ENCODE data around the gene SPRED1. TPM values are rescaled to one million over a fixed set of nuclear protein-coding genes. Genes with fewer than 3 reads are reported as not detected.

SPRED1 gene
- total and polyA plus RNA-seq, 2 of the 4 experiments (the other 2 are of a cell fraction) = 6.6 to 17.9 TPM

DNA sequence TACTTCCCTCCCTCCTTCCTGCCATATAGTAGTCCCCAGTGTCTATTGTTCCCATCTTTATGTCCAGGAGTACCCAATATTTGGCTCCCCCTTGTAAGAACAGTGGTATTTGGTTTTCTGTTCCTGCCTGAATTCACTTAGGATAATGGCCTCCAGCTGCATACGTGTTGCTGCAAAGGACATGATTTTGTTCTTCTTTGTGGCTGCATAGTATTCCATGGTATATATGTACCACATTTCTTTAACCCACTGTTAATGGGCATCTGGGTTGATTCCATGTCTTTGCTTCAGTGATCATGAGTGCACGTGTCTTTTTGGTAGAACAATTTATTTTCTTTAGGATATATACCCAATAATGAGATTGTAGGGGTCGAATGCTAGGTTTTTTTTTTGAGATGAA, 19.3 kb downstream of the SPRED1 start:
- ChIA-PET POLR2A (ENCODE audit: unreplicated experiment) (no interaction called here), CTCF (no interaction called here)
- Histone ChIP-seq H4K5ac (ENCODE audit: low read depth, low read length) (no peak overlapping the region), H2BK120ac (ENCODE audit: low read depth, low read length) (no peak overlapping the region), H4K8ac (ENCODE audit: low read depth in 2 of 2, low read length in 2 of 2) (no peak overlapping the region), H4K91ac (ENCODE audit: insufficient read depth, low read depth, low read length) (no peak overlapping the region), H2AK9ac (replicated peaks; ENCODE audit: low read depth, low read length, poor library complexity) (no peak overlapping the region), H2BK5ac (ENCODE audit: low read depth, low read length, poor library complexity, severe bottlenecking) (no peak overlapping the region), H2AFZ (replicated peaks; ENCODE audit: low read length, poor library complexity) (no peak overlapping the region), H3K9me1 (ENCODE audit: insufficient read depth, low read length) (peaks cover 2% of the 10 kb centered on the region; the same call in 1 of the 2 replicates), H3K4me3 (ENCODE audit: insufficient read depth, low read depth, low read length) (no peak overlapping the region), H3K23ac (ENCODE audit: low read depth, low read length) (no peak overlapping the region), H2BK20ac (ENCODE audit: low read depth, low read length) (no peak overlapping the region), H3K56ac (ENCODE audit: extremely low read depth, insufficient read depth, low read length) (no peak overlapping the region), H3K9me3 (ENCODE audit: control insufficient read depth, insufficient read depth, low read length) (no peaks in the 10 kb centered on the region), H2BK15ac (ENCODE audit: low read depth, low read length) (no peak overlapping the region), H3K9ac (ENCODE audit: low read depth, low read length) (no peak overlapping the region), H3K14ac (replicated peaks; ENCODE audit: low read depth, low read length) (no peak overlapping the region), H3K27ac (ENCODE audit: insufficient read depth, low read length) (no peak overlapping the region), H3K18ac (ENCODE audit: low read depth, low read length) (no peak overlapping the region), H3K4me2 (ENCODE audit: low read depth, low read length) (no peak overlapping the region), H3K36me3 (ENCODE audit: control insufficient read depth, insufficient read depth, low read length) (peaks cover 11% of the 10 kb centered on the region), H2AK5ac (ENCODE audit: low read depth, low read length) (no peak overlapping the region), H3K27me3 (ENCODE audit: control insufficient read depth, insufficient read depth, low read length) (no peaks in the 10 kb centered on the region), H3K4ac (ENCODE audit: low read depth, low read length) (no peak overlapping the region), H3K4me1 (ENCODE audit: control insufficient read depth, insufficient read depth, low read length) (peaks cover 9% of the 10 kb centered on the region), H4K20me1 (ENCODE audit: insufficient read depth, low read length) (peaks cover 90% of the 10 kb centered on the region), H3K79me1 (ENCODE audit: low read depth in 1 of 2, low read length in 2 of 2) (peaks cover 3 to 71% of the 10 kb centered on the region in 2 experiments; a peak in 3 of 4 replicates)
- no CpG with 5 or more reads among the region's 3 CpGs for WGBS, 2 experiments (ENCODE audit: extremely low coverage in 2 of 2, insufficient read length in 1 of 2)
- in situ Hi-C loops (cut with MboI; ENCODE audit: low sequenced_read_pairs) = no loop called here
- BruUV-seq (replicated peaks) = no TSS peak
- TF ChIP-seq RCOR1 (IDR thresholded peaks at IDR 0.05; ENCODE audit: insufficient replicate concordance, low read length) (no peak), CEBPB (IDR thresholded peaks at IDR 0.05; ENCODE audit: low read depth, low read length) (no peak), MAZ (IDR thresholded peaks at IDR 0.05; ENCODE audit: borderline replicate concordance, low read depth, low read length) (no peak), CHD1 (IDR thresholded peaks at IDR 0.05; ENCODE audit: low read depth, low read length) (no peak), SMC3 (IDR thresholded peaks at IDR 0.05; ENCODE audit: low read depth, low read length) (no peak), RAD21 (IDR thresholded peaks at IDR 0.05; ENCODE audit: low read length) (no peak), MXI1 (IDR thresholded peaks at IDR 0.05; ENCODE audit: borderline replicate concordance, low read depth, low read length) (no peak), BHLHE40 (IDR thresholded peaks at IDR 0.05; ENCODE audit: low read depth, low read length) (no peak), POLR2A (IDR thresholded peaks at IDR 0.05; ENCODE audit: low read depth, low read length) (no peak), NFE2L2 (IDR thresholded peaks at IDR 0.05; ENCODE audit: low read depth, low read length) (no peak), RFX5 (IDR thresholded peaks at IDR 0.05; ENCODE audit: low read depth, low read length) (no peak), FOS (IDR thresholded peaks at IDR 0.05; ENCODE audit: low read depth, low read length) (no peak), MAFK (IDR thresholded peaks at IDR 0.05; ENCODE audit: low read depth, low read length) (no peak)
- TF ChIP-seq, protein P1, sequence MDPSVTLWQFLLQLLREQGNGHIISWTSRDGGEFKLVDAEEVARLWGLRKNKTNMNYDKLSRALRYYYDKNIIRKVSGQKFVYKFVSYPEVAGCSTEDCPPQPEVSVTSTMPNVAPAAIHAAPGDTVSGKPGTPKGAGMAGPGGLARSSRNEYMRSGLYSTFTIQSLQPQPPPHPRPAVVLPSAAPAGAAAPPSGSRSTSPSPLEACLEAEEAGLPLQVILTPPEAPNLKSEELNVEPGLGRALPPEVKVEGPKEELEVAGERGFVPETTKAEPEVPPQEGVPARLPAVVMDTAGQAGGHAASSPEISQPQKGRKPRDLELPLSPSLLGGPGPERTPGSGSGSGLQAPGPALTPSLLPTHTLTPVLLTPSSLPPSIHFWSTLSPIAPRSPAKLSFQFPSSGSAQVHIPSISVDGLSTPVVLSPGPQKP (IDR thresholded peaks at IDR 0.05; ENCODE audit: borderline replicate concordance, low read depth, low read length) = no peak
- TF ChIP-seq, protein P2, sequence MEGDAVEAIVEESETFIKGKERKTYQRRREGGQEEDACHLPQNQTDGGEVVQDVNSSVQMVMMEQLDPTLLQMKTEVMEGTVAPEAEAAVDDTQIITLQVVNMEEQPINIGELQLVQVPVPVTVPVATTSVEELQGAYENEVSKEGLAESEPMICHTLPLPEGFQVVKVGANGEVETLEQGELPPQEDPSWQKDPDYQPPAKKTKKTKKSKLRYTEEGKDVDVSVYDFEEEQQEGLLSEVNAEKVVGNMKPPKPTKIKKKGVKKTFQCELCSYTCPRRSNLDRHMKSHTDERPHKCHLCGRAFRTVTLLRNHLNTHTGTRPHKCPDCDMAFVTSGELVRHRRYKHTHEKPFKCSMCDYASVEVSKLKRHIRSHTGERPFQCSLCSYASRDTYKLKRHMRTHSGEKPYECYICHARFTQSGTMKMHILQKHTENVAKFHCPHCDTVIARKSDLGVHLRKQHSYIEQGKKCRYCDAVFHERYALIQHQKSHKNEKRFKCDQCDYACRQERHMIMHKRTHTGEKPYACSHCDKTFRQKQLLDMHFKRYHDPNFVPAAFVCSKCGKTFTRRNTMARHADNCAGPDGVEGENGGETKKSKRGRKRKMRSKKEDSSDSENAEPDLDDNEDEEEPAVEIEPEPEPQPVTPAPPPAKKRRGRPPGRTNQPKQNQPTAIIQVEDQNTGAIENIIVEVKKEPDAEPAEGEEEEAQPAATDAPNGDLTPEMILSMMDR (conservative IDR thresholded peaks at IDR 0.05; ENCODE audit: low read depth, low read length) = no peak
- intact Hi-C loops (cut with micrococcal nuclease) = no loop called here
- no peak for DNase-seq
- dilution Hi-C loops (cut with HindIII; ENCODE audit: low sequenced_read_pairs, unreplicated experiment) = no loop called here
- no peak for ATAC-seq (ENCODE audit: low read depth)
